Right lobe of liver (tissue), 6 donors: Measurements from ENCODE around the gene EIF4A3. TPM values are rescaled to one million over a fixed set of nuclear protein-coding genes. Genes with fewer than 3 reads are reported as not detected.

ENCODE experiments used
- ATAC-seq, 4 donors: fragments of 200-7000 bp; cut with Tn5 transposase; one replicate each; pipeline ENCODE4 v1.9.1; 2020; ENCODE audit warnings: mild to moderate bottlenecking in 4 of 4, moderate library complexity in 4 of 4
- DNase-seq, 3 donors: peaks; one replicate each; pipeline ENCODE4 v3.0.0-alpha.2; 2020
- H3K27ac ChIP-seq, 3 donors: fragments of 200-600 bp; one replicate each; pipeline ENCODE4 v1.8.0; 2022
- H3K27me3 ChIP-seq, 2 donors: fragments of 200-600 bp; one replicate each; pipeline ENCODE4 v1.8.0; 2022
- H3K36me3 ChIP-seq, 4 donors: fragments of 200-600 bp; sonication (generic) in 1 of 4; one replicate each; pipeline versions ENCODE4 v1.5.1 to v1.8.0; 2017 to 2022; ENCODE audit warnings: control low read depth in 1 of 4
- H3K4me1 ChIP-seq, 4 donors: fragments of 200-600 bp; sonication (generic) in 1 of 4; one replicate each; pipeline versions ENCODE4 v1.5.1 to v1.8.0; 2017 to 2022; ENCODE audit warnings: control low read depth in 1 of 4
- H3K4me3 ChIP-seq, 3 donors: fragments of 200-600 bp; one replicate each; pipeline ENCODE4 v1.8.0; 2022
- H3K9me3 ChIP-seq, 4 donors: fragments of 200-600 bp; sonication (generic) in 1 of 4; one replicate each; pipeline versions ENCODE4 v1.5.1 to v1.8.0; 2017 to 2022; ENCODE audit warnings: control low read depth in 1 of 4
- CTCF ChIP-seq, 4 donors: fragments of 200-600 bp in 3 of 4; fragments of 450-650 bp in 1 of 4; IDR thresholded peaks; one replicate each; pipeline versions ENCODE4 v1.5.1 to v1.8.0; 2016 to 2022; ENCODE audit warnings: antibody characterized with exemption in 4 of 4, mild to moderate bottlenecking in 2 of 4
- POLR2A ChIP-seq: fragments of 450-650 bp; IDR thresholded peaks from one replicate; pipeline ENCODE4 v1.6.1; 2017; ENCODE audit warnings: antibody characterized with exemption, mild to moderate bottlenecking
- WGBS: methylation state at CpG from one replicate; pipeline ENCODE4 v1.1.6; 2018; ENCODE audit warnings: low coverage, low lambda C conversion rate; ENCODE audit not compliant: insufficient coverage; ENCODE audit errors: missing lambda C conversion rate; 5-methylcytosine and 5-hydroxymethylcytosine counted together
- intact Hi-C, 2 donors: fragments of 100-400 bp; cut with DNase I; formaldehyde crosslinking; loops; one replicate each; pipeline versions ENCODE4 v1.11.2 to v1.14.1; 2022
- total RNA-seq, 6 experiments: library from RNA; depleted of rRNA in 2 of 6; stranded (reverse); fragments of >200 nt in 2 of 6; fragmentation: NEBNext Ultra II Directional in 3 of 6; extraction: Animal tissue kit (Norgen Biotek cat#: 25700) in 3 of 6; gene quantifications; one replicate each; pipeline versions ENCODE4 v1.1.0 to v1.2.4, GENCODE V29; 2016 to 2023
- donor health status: DM: no; HTN: yes; CAD: no.
- donor health status: DM: no; HTN: no; CAD: no.
- donor health status: DM: no; HTN: no; CAD: no.
- donor health status: DM: no; HTN: yes; CAD: no.
- donor health status: DM: no; HTN: yes; CAD: no.

Gene EIF4A3
- total RNA-seq, 6 experiments from 2014 or later: 21.6 to 41.7 (median 32.2) TPM

- WGBS: 0% methylated on average over 41 of the region's 114 CpGs
- intact Hi-C loops: no loop called here
- H3K36me3 ChIP-seq: no peaks in the 10 kb centered on the region
- DNase-seq (peak; percentile 90 to 91 (median 90)), ATAC-seq (peak; percentile 84 to 95 (median 88))
- no peaks in the 10 kb centered on the region for H3K27me3 ChIP-seq
- H3K27ac ChIP-seq: peak within 1 kb of the TSS; percentile 79 to 83 (median 81)
- no peaks in the 10 kb centered on the region for H3K4me1 ChIP-seq
- H3K4me3 ChIP-seq: peak within 1 kb of the TSS; percentile 74 to 91 (median 81)
- H3K9me3 ChIP-seq: no peaks in the 10 kb centered on the region
- TF ChIP-seq CTCF (IDR thresholded peaks at IDR 0.05) (peak; percentile 78 to 98 (median 88)), POLR2A (peak; percentile 72)
Measured at GRCh38 chr17:80101011-80101945, 45.6 kb downstream of the EIF4A3 start, which contains the start of gene GAA. Gene GAA (plus strand): TSS chr17:80101581. CDS start chr17:80104587, 3,006 bp downstream.

GRCh38 chr17:80100035-80100323 is 46.9 kb downstream of the EIF4A3 start:
- Histone ChIP-seq H3K4me1 (no peaks in the 10 kb centered on the region), H3K4me3 (no peak overlapping the region), H3K9me3 (no peaks in the 10 kb centered on the region), H3K27ac (no peak overlapping the region), H3K27me3 (no peaks in the 10 kb centered on the region), H3K36me3 (no peaks in the 10 kb centered on the region)
- DNase-seq: no peak
- ATAC-seq: no peak
- no peak for TF ChIP-seq CTCF (IDR thresholded peaks at IDR 0.05)
- TF ChIP-seq POLR2A: no peak
- WGBS: 100% methylated on average over 1 of the region's 4 CpGs
- intact Hi-C loops: no loop called here

DNA sequence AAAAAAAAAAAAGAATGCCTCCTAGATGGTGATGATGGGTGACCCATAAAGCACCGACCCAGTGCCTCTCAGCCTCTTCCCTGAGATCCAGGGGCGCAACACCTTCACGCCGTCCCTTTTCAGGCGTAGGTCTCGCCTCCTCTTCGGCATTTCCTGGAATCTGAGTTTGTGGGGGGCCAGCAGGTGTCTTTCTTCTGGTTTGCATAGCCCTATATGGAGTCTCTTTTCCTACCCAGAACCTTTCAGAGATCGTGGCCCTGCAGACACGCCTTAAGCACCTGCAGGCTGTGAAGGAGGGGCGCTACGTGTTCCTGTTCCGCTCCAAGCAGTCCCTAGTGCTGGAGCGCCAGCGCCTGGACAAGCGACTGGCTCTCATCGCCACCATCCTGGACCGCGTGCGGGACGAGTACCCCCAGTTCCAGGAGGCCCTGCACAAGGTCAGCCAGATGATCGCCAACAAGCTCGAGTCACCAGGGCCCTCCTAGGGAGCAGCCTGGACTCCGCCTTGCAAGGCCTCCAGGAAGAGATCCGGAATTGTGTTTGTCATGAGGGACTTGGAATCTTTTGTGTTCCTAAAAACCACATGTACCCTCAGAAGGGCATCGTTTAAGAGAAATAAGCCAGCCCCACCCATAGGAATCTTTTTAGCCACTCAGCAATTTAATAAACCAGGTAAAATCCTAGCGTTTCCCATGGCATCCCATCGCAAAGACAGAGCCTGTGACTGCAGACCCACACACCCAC is 47.5 kb downstream of the EIF4A3 start:
- Histone ChIP-seq H3K4me1 (no peaks in the 10 kb centered on the region), H3K36me3 (no peaks in the 10 kb centered on the region), H3K9me3 (no peaks in the 10 kb centered on the region), H3K27me3 (no peaks in the 10 kb centered on the region), H3K27ac (no peak overlapping the region), H3K4me3 (no peak overlapping the region)
- no peak for DNase-seq
- 86% methylated on average over 17 of the region's 27 CpGs for WGBS
- intact Hi-C loops: loop anchor here in 1 of 2 donors (10.0 kb wide), 1 partner anchor 145 kb away; no protein-coding TSS in a partner anchor
- no peak for ATAC-seq
- TF ChIP-seq CTCF (IDR thresholded peaks at IDR 0.05): no peak

- DNase-seq (peak in 1 of 3 donors; percentile 47), ATAC-seq (no peak)
- Histone ChIP-seq H3K9me3 (no peaks in the 10 kb centered on the region), H3K4me1 (no peaks in the 10 kb centered on the region), H3K27ac (no peak overlapping the region), H3K4me3 (no peak overlapping the region), H3K36me3 (no peaks in the 10 kb centered on the region), H3K27me3 (no peaks in the 10 kb centered on the region)
- 89% methylated on average over 7 of the region's 23 CpGs for WGBS
- no peak for TF ChIP-seq POLR2A
- no peak for TF ChIP-seq CTCF (IDR thresholded peaks at IDR 0.05)
- intact Hi-C loops: loop anchor here in 1 of 2 donors (10.0 kb wide), 1 partner anchor 147 kb away; no protein-coding TSS in a partner anchor
Measured at GRCh38 chr17:80097844-80098691, 48.9 kb downstream of the EIF4A3 start.
